Gastrocnemius medialis (tissue), 4 donors: Measurements from ENCODE around the gene AGAP2.

Experiments
- POLR2A ChIP-seq, 2 donors: fragments of 450-650 bp; IDR thresholded peaks; one replicate each; pipeline ENCODE4 v1.6.1; 2017; ENCODE audit warnings: antibody characterized with exemption in 2 of 2, mild to moderate bottlenecking in 2 of 2, moderate library complexity in 2 of 2
- TF ChIP-seq, protein P1 (sequence below), 5 experiments: fragments of 450-650 bp in 3 of 5; fragments of 200-600 bp in 2 of 5; sonication (generic) in 2 of 5; IDR thresholded peaks in 4 of 5; conservative IDR thresholded peaks in 1 of 5; 1 replicate in 4 of 5; 2 replicates in 1 of 5; pipeline ENCODE4 v1.5.1; 2016 to 2019; ENCODE audit warnings: antibody characterized with exemption in 5 of 5, mild to moderate bottlenecking in 3 of 5, moderate library complexity in 3 of 5

DNA sequence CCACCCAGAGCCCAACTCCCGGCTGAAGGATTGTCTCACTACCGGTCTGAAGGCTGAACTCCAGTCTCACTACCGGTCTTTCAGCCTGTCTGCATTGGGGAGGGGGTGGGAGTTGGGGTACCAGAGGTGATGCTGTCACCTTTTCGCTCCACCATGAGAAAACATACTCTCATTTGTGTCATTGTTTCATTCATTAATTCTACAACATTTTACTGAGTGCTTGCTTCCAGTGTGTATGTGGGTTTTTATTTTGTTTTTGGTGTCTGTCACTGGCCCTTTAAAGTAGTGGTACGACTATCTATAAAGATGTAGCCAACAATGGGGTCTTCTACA, 14.1 kb upstream of the AGAP2 start:
- TF ChIP-seq, protein P1, sequence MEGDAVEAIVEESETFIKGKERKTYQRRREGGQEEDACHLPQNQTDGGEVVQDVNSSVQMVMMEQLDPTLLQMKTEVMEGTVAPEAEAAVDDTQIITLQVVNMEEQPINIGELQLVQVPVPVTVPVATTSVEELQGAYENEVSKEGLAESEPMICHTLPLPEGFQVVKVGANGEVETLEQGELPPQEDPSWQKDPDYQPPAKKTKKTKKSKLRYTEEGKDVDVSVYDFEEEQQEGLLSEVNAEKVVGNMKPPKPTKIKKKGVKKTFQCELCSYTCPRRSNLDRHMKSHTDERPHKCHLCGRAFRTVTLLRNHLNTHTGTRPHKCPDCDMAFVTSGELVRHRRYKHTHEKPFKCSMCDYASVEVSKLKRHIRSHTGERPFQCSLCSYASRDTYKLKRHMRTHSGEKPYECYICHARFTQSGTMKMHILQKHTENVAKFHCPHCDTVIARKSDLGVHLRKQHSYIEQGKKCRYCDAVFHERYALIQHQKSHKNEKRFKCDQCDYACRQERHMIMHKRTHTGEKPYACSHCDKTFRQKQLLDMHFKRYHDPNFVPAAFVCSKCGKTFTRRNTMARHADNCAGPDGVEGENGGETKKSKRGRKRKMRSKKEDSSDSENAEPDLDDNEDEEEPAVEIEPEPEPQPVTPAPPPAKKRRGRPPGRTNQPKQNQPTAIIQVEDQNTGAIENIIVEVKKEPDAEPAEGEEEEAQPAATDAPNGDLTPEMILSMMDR (IDR thresholded peaks at IDR 0.05 in 4 of 5, conservative IDR thresholded peaks at IDR 0.05 in 1 of 5) = no peak
- no peak for TF ChIP-seq POLR2A (IDR thresholded peaks at IDR 0.05)
